Measurements from ENCODE around the gene WWP2.

GRCh38 chr16:69724981-69725479 lies 37.1 kb upstream of the WWP2 start:
- TF ChIP-seq, protein P1, sequence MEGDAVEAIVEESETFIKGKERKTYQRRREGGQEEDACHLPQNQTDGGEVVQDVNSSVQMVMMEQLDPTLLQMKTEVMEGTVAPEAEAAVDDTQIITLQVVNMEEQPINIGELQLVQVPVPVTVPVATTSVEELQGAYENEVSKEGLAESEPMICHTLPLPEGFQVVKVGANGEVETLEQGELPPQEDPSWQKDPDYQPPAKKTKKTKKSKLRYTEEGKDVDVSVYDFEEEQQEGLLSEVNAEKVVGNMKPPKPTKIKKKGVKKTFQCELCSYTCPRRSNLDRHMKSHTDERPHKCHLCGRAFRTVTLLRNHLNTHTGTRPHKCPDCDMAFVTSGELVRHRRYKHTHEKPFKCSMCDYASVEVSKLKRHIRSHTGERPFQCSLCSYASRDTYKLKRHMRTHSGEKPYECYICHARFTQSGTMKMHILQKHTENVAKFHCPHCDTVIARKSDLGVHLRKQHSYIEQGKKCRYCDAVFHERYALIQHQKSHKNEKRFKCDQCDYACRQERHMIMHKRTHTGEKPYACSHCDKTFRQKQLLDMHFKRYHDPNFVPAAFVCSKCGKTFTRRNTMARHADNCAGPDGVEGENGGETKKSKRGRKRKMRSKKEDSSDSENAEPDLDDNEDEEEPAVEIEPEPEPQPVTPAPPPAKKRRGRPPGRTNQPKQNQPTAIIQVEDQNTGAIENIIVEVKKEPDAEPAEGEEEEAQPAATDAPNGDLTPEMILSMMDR (IDR thresholded peaks at IDR 0.05): no peak
- no peak for TF ChIP-seq POLR2A (IDR thresholded peaks at IDR 0.05)
